GM21528 (cell line): ENCODE results near the gene CRIP3.

ENCODE experiments used
- ATAC-seq: cut with Tn5 transposase; IDR thresholded peaks from one replicate; pipeline ENCODE4 v1.9.1; 2021; ENCODE audit warnings: mild to moderate bottlenecking, moderate library complexity; ENCODE audit not compliant: unreplicated experiment, low FRiP score

The CRIP3 gene

GRCh38 chr6:43258180-43258579, 50.4 kb downstream of the CRIP3 start:
- ATAC-seq: no peak

DNA sequence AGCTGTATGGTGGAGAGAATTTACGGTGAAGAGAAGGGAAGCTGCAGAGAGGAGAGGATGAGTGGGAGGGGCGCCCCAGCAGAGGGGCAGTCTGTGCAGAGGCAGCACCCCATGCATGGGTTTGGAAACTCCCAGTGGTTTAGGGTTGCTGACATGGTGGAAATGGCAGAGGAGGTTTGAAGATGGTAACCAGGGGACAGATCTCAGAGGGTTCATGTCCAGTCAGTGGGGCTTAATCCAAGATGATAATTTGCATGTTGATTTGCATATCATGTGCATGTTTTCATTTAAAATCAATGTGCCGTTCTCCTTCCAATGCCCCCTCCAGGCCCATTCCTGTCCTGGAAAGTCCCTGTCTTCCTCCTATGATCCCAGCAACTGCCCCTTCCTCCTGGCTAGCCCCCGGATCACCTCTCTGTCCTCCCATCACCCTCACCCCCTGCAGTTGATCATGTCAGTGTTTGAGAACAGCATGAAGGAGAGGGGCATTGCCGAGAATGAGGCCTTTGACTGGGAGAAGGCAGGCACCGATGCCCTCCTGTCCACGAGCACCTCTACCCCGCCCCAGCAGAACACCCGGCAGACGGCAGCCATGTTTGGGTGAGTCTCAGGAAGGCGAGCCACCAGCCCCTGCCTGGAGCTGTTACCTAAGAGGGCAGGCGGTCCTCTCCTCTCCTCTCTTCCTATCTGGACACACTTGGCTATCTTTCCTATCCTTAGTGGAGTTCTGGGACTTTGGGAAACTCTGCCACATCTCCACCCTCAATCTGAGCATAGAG, 51.1 kb downstream of the CRIP3 start:
- no peak for ATAC-seq

DNA sequence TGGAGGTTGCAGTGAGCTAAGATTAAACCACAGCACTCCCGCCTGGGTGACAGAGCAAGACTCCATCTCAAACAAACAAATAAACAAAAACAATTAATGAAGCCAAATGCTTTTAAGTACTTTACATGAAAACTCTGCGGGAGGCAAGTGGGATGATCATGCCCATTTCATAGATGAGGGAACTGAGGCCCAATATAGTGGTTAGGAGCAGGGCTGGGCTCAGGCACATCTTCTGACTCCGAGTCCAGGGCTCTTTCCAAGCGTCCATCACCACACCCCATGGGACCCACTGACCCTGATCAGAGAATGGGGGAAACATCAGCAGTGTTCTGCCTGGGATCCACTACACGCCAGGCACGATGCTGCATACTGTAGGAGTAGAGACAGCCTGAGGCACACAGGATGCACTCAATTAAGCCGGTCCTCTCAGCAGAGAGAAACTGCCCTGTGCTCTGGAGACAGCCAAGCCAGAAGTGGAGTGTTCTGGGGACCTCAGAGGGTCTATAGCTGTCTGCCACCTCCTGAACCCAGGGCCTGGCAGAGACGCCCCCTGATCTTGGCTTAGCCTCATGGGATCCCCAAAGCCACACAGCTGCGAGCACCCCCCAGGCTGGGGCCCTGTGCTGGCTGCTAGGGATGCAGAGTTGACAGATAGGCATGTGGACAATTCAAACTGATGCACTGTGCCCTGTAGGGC, 51.8 kb downstream of the CRIP3 start:
- ATAC-seq: no peak
